DOHH2 (cell line): ENCODE data around the gene ROBO1.

Source experiments
- CTCF ChIP-seq: fragments of 200-600 bp; sonication (generic); IDR thresholded peaks from one replicate; pipeline ENCODE4 v1.5.1; 2014; ENCODE audit warnings: antibody characterized with exemption, mild to moderate bottlenecking, low read depth, low read length; ENCODE audit not compliant: poor library complexity, severe bottlenecking
- EZH2phosphoT487 ChIP-seq: fragments of 200-600 bp; sonication (generic); IDR thresholded peaks from 2 replicates; pipeline ENCODE4 v1.6.1; 2017; ENCODE audit warnings: borderline replicate concordance, mild to moderate bottlenecking, antibody characterized with exemption, low read length, moderate library complexity, mixed read lengths

GRCh38 chr3:78861156-78861555, 906.6 kb downstream of the ROBO1 start:
- TF ChIP-seq EZH2phosphoT487 (no peak), CTCF (no peak)
